Thymus (tissue), 2 donors: ENCODE data around the gene SPG11. TPM values are rescaled to one million over a fixed set of nuclear protein-coding genes. Genes with fewer than 3 reads are reported as not detected.

Experiments used
- polyA plus RNA-seq: library from polyadenylated mRNA; stranded (reverse); fragments of 200-250 nt; gene quantifications from one replicate; pipeline ENCODE4 v1.2.3, GENCODE V29; 2013
- total RNA-seq: library from RNA; stranded (reverse); fragments of 120-200 nt; gene quantifications from one replicate; pipeline ENCODE4 v1.2.4, GENCODE V29; 2013
- donor health status: healthy.

The SPG11 gene
- total and polyA plus RNA-seq, 2 donors, result 48.0 to 67.3 TPM

Other genes starting within 250 kb of the SPG11 start
- gene CTDSPL2, start 236.0 kb downstream of the SPG11 start, total RNA-seq, result 79.6 TPM
- gene CTDSPL2, start 236.0 kb downstream of the SPG11 start, polyA plus RNA-seq, result 12.4 TPM
- gene EIF3J, start 126.5 kb downstream of the SPG11 start, total RNA-seq, result 43.1 TPM
- gene EIF3J, start 126.5 kb downstream of the SPG11 start, polyA plus RNA-seq, result 52.0 TPM
- 2.2 TPM for gene PATL2, start 47.7 kb upstream of the SPG11 start, total RNA-seq
- 25.8 TPM for gene PATL2, start 47.7 kb upstream of the SPG11 start, polyA plus RNA-seq
- 6,445 TPM for gene B2M, start 47.9 kb upstream of the SPG11 start, total RNA-seq
- gene B2M, start 47.9 kb upstream of the SPG11 start, polyA plus RNA-seq, result 8,137 TPM
- 28.8 TPM for gene TRIM69, start 72.9 kb upstream of the SPG11 start, total RNA-seq
- 34.7 TPM for gene TRIM69, start 72.9 kb upstream of the SPG11 start, polyA plus RNA-seq